GM21737 (cell line): ENCODE results near the gene TRIO.

ENCODE experiments used
- ATAC-seq: cut with Tn5 transposase; IDR thresholded peaks from one replicate; pipeline ENCODE4 v1.9.1; 2021; ENCODE audit warnings: mild to moderate bottlenecking, moderate library complexity; ENCODE audit not compliant: unreplicated experiment

TRIO gene

GRCh38 chr5:14260637-14261036 is 117.5 kb downstream of the TRIO start:
- no peak for ATAC-seq

GRCh38 chr5:14261235-14261634 is 118.1 kb downstream of the TRIO start:
- no peak for ATAC-seq

- no peak for ATAC-seq
Measured at GRCh38 chr5:14261856-14262611, 118.9 kb downstream of the TRIO start.

GRCh38 chr5:14263113-14263512 is 120.0 kb downstream of the TRIO start:
- no peak for ATAC-seq

- no peak for ATAC-seq
Measured at GRCh38 chr5:14263699-14264098, 120.6 kb downstream of the TRIO start.

- peak; percentile 77 for ATAC-seq
Measured at GRCh38 chr5:14264605-14265316, 121.6 kb downstream of the TRIO start.

GRCh38 chr5:14265570-14265969 is 122.4 kb downstream of the TRIO start:
- ATAC-seq = no peak

- ATAC-seq = no peak
Measured at GRCh38 chr5:14266171-14266570, 123.0 kb downstream of the TRIO start.

- ATAC-seq = no peak
Measured at GRCh38 chr5:14266686-14267085, 123.5 kb downstream of the TRIO start.

GRCh38 chr5:14267166-14267838 is 124.2 kb downstream of the TRIO start:
- no peak for ATAC-seq

GRCh38 chr5:14267991-14268708 is 125.0 kb downstream of the TRIO start:
- no peak for ATAC-seq

GRCh38 chr5:14268738-14269137 is 125.6 kb downstream of the TRIO start:
- no peak for ATAC-seq

GRCh38 chr5:14269395-14269794 is 126.3 kb downstream of the TRIO start:
- ATAC-seq = no peak

- no peak for ATAC-seq
Measured at GRCh38 chr5:14270209-14270702, 127.1 kb downstream of the TRIO start.

- no peak for ATAC-seq
Measured at GRCh38 chr5:14272548-14273205, 129.5 kb downstream of the TRIO start.

- no peak for ATAC-seq
Measured at GRCh38 chr5:14273207-14273767, 130.1 kb downstream of the TRIO start.

GRCh38 chr5:14276380-14276779 is 133.2 kb downstream of the TRIO start:
- no peak for ATAC-seq

- ATAC-seq = no peak
Measured at GRCh38 chr5:14277385-14278320, 134.5 kb downstream of the TRIO start.

- no peak for ATAC-seq
Measured at GRCh38 chr5:14280294-14280854, 137.2 kb downstream of the TRIO start.
